ENCODE results near the gene VILL.
"Not testable (repeated sequence)": the region's sequence is repeated elsewhere in the genome, so short reads cannot be mapped to it uniquely, and the experiment has no call there.

Gene VILL

DNA sequence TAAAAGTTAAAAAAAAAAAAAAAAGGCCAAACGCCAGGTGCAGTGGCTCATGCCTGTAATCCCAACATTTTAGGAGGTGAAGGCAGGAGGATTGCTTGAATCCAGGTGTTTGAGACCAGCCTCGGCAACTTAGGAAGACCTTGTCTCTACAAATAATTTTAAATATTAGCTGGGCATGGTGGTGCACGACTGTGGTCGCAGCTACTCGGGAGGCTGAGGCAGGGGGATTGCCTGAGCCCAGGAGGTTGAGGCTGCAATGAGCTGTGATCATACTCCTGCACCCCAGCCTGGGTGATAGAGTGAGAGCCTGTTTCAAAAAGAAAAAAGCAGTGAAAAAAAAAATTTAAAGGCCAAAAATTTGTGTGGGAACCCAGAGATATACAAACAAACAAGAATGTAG, 45.7 kb downstream of the VILL start:
- no peak for DNase-seq (ENCODE audit: low spot score)

DNA sequence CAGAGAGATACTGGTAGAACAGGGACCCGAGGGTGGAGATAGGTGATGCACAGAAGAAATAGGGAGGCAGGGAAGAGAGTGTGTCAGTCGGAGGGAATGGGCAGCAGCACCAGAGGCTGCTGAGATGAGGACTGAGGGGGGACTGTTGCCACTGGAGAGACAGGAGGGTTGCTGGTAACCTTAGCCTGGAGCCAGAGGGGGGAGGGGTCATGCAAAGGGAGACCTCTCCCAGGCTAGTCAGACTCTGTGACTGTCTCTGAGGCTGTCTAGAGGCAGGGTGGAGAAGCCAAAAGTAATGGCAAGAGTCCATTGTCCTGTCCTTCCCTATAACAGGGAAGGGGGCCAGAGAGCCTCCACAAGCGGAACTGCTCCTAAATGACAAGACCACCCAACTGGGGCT, 46.3 kb downstream of the VILL start:
- DNase-seq (ENCODE audit: low spot score) = no peak

DNA sequence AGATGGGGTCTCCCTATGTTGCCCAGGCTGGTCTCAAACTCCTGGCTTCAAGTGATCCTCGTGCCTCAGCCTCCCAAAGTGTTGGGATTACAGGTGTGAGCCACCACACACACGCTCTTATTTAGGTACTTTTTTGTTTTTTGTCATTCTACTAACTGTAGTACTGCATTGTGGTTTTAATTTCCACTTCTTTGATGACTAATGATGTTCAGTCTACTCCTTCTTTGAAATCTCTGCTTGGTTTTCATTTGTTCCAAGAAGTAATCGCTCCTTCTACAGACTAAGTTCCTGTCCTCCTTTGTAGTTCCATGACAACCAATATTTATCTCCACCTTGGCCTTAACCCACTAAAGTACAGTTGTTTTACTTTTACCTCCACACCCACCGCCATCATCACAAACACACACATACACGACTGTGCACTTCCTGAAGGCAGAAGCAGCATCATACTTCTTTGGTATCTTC, 47.9 kb downstream of the VILL start:
- DNase-seq (ENCODE audit: low spot score) = no peak

DNA sequence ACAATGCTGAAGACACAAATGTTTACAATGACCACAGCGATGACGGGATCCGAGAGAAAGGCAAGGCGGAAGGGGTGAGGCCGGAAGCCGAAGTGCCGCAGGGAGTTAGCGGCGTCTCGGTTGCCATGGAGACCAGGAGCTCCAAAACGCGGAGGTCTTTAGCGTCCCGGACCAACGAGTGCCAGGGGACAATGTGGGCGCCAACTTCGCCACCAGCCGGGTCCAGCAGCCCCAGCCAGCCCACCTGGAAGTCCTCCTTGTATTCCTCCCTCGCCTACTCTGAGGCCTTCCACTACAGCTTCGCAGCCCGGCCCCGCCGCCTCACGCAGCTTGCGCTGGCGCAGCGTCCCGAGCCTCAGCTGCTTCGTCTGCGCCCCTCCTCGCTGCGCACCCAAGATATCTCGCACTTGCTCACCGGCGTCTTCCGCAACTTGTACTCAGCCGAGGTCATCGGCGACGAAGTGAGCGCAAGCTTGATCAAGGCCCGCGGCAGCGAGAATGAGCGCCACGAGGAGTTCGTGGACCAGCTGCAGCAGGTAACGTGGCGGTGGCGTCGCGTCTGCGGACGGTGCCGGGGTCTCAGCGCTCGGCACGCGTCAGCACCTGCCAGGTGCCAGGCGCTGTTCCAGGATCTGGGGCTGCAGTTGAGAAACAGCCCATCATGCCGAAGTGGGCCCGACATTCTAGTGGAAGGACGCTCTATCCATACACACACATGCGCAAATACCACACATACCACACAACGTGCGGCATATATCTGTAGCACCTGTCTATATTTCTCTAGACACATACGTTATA, 48.7 kb downstream of the VILL start, which contains the start of gene DLEC1:
TSS of gene DLEC1 (plus strand) at position 108 of the 798 bp plus-strand sequence. CDS start at position 126, 18 bp downstream.
- DNase-seq (ENCODE audit: low spot score) = peak; percentile 72

DNA sequence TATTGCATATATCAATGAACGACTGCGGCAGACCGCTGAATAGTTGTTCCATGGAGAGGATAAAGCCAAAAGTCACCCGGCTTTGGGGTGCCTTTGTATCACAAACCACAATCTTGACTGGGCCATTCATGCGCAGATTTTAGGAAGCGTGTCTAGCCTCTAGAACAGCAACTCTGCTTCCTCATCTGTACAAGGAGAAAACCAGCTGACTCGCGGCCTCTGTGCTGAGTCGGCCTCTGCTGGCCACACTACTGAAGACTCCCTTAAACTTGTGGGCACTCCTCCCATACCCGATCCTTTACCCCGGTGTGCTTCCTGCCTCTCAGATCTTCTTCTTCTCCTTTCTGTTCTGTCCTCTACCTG, 49.3 kb downstream of the VILL start:
- peak; percentile 65 for DNase-seq (ENCODE audit: low spot score)

DNA sequence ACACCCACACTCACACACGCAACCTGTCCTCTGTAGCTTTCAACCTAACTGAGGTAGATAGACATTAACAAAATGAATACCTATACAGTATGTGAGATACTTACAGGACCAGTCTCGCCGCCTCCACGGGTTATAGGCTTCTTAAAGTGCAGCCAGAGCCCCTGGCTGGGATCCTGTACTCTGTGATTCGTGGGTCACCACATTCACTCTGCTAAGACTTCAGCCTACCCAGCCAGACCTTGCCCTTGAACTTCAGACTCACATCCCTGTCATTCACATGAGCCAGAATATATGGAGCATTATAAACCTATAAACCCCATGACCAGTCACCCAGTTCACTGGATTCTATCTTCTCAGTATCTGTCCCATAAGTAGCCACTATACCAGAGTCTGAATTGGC, 49.8 kb downstream of the VILL start:
- no peak for DNase-seq (ENCODE audit: low spot score)

DNA sequence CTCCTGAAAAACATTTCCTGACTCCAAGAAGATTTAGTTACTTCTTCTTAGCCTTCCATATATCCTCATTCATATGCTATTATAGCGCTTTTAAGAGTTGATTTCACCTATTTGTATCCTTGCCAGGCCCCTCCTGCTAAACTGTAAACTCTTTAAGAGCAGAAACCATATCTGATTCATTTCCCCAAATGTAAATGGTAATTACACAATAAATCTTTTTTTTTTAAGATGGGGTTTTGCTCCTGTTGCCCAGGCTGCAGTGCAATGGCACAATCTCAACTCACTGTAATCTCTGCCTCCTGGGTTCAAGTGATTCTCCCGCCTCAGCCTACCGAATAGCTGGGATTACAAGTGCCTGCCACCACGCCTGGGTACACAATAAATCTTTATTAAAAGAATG, 52.9 kb downstream of the VILL start:
- DNase-seq (ENCODE audit: low spot score) = no peak

DNA sequence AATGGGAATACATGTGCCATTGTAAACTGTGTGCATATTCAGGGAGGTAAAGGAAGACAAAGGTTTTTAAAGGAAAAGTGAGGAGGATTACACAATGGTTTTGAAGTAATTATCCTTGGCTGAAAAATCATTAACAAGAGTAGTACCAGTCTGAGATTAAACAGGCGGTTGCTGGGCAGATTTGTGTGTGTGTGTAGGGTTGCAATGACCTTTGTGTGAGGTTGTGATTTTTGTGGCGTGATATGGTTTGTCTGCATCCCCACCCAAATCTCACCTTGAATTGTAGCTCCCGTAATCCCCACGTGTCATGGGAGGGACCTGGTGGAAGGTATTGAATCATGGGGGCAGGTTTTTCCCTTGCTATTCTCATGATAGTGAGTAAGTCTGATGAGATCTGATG, 55.4 kb downstream of the VILL start:
- DNase-seq (ENCODE audit: low spot score) = no peak

DNA sequence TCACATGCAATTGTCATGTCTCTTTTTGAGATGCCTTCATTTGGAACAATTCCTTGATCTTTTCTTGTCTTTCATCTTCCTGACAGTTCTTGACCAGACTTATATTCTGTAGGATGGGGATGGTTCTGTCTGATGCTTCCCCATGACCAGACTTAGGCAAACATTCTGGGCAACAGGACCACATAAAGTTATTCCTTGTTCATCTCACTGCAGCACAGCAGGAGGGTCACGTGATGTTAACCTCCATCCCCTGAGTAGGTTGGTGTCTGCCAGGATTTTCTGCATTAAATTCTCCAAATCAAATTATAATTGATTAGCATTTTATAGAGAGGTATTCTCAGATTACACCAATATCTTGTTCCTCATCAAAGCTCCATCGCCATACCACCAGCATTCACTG, 56.2 kb downstream of the VILL start:
- DNase-seq (ENCODE audit: low spot score) = no peak

DNA sequence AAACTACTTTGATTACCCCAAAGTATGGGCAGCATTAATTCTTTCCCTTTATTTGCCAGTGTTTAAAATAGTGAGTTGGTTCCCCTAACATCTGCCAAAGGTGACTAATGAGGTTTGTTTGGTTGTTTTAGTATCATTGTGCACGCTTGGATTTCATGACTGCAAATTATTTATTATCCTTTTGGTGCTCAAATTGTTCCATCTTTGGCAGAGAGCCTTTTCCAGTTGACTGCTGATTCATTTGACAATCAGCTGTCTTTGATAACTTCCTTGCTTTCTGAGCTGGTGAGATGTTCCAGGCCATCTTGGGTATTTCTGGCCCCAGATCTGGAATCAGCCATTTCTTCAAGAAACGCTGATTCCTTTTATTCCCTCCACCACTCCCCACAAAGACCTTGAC, 57.3 kb downstream of the VILL start:
- DNase-seq (ENCODE audit: low spot score) = no peak

DNA sequence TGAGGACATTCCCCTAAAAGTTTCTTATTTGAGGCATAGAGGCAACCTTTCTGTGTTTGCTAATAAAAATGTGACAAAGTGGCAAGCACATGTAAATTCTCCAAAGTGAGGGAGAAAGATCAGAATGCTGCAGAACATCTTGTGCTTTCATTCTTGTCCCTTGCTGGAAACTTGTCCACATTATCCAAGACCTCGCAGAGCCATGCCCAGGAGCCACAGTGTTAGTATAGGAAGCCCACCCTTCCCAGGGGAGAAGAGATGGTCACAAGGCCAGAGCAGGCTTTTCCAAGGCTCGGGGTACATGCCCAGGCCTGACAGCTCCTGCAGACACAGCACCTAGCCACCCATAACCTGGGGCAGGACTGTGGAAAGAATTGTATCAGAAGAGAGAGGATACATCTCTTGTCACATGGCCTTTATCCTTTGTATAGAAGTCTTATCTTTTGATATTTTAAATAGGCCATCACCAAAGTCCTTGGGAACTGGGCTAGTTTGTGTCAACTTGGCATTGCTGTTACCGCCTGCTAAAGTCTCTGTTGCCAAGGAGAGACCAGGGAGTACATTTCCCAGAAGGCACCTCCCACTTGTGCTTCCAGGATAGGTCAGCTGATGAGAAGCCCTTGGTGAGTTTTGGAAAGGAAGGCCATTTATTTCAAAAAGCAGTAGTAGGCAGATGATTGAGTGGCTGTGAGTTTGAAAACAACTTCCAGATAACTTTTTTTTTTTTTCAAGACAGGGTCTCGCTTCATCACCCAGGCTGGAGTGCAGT, 59.0 kb downstream of the VILL start:
- DNase-seq (ENCODE audit: low spot score) = no peak

DNA sequence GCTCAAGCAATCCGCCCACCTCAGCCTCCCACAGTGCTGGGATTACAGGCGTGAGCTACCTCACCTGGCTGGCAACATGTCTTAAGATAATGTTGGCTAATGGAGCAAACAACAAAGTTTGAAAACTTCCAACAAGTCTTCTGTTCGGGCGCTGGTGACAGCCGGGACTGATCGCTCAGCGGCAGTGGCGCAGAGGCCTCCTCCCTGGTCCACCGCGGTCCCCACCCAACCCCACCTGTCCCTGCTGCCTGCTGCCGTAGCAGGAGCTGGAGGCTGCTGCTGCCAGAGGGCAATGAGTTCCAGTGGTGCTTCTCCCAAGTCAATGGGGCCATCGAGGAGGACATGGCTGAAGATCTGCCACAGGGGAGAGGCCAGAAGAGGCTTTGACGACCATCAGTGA, 60.5 kb downstream of the VILL start:
- no peak for DNase-seq (ENCODE audit: low spot score)

DNA sequence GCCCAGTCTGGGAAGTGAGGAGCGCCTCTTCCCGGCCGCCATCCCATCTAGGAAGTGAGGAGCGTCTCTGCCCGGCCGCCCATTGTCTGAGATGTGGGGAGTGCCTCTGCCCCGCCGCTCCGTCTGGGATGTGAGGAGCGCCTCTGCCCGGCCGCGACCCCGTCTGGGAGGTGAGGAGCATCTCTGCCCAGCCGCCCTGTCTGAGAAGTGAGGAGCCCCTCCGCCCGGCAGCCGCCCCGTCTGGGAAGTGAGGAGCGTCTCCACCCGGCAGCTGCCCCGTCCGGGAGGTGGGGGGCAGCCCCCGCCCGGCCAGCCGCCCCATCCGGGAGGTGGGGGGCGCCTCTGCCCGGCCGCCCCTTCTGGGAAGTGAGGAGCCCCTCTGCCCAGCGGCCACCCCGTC, 62.7 kb downstream of the VILL start:
- not testable (repeated sequence) for DNase-seq (ENCODE audit: low spot score)

DNA sequence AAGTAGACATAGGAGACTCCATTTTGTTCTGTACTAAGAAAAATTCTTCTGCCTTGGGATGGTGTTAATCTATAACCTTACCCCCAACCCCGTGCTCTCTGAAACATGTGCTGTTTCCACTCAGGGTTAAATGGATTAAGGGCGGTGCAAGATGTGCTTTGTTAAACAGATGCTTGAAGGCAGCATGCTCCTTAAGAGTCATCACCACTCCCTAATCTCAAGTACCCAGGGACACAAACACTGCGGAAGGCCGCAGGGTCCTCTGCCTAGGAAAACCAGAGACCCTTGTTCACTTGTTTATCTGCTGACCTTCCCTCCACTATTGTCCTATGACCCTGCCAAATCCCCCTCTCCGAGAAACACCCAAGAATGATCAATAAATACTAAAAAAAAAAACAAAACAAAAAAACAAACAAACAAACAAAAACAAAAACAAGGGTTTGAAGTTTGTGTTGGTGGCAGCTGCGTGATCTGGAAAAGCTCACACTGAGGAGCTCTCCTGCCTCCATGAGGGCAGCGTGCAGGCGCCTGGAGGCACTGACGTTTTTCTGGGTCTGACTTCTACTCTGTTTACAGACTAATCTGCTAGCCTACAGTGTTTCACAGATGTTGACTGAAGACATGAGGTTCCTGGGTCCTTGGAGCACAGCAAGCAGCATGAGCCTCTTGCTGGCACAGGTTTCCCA, 63.4 kb downstream of the VILL start:
- not testable (repeated sequence) for DNase-seq (ENCODE audit: low spot score)

DNA sequence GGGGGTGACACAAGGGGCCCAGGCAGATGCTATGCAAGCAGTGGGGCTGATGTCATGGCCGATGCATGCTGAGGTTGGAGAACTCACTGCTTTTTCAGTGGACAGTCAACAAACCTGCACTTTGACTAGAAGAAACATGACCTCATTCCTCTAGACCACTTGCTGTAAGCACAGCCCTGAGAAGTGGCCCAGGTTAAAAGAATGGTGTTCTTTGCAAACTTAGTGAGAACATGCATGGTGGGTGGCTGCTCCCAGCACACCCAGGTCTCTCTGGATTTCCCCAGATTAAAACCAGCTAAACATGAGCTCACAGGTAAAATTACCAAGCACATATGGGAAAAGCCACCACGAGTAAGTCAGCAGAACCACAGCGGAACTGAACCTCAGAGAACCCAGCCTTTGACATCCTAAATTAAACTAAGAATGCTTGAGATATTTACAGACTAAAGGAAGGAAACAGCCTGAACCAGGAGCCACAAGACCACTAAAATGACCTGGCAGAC, 64.0 kb downstream of the VILL start:
- no peak for DNase-seq (ENCODE audit: low spot score)

All from germinal center (tissue), 1 donor.